H1 (cell line): Measurements from ENCODE around the gene ZC3HAV1. TPM values are rescaled to one million over a fixed set of nuclear protein-coding genes. Genes with fewer than 3 reads are reported as not detected.

Source experiments
- CTCF ChIA-PET: fragments of 300-600 bp; sonication (Branson Sonifier 250); formaldehyde crosslinking; loops from one replicate; lab custom pipeline; 2021; ENCODE audit not compliant: partially characterized antibody; lab: Charles Lee
- POLR2A ChIA-PET: fragments of 300-600 bp; sonication (Branson Sonifier 250); formaldehyde crosslinking; loops from one replicate; lab custom pipeline; 2021; ENCODE audit warnings: inconsistent platforms; ENCODE audit not compliant: partially characterized antibody; lab: Charles Lee
- DNase-seq, 2 experiments: peaks; one replicate each; pipeline versions ENCODE4 v3.0.0 to v3.0.0-alpha.2; 2010 to 2022; ENCODE audit warnings: low spot score in 2 of 2, low read depth in 1 of 2, mixed read lengths in 1 of 2
- FAIRE-seq: peaks from 2 replicates; lab custom pipeline; 2011; peaks lifted over from hg19 to GRCh38; lab: Jason Lieb, UNC
- H2AFZ ChIP-seq: 2 replicates; pipeline ENCODE4 v1.8.1; 2012; ENCODE audit warnings: low read length, inconsistent platforms
- H2AK5ac ChIP-seq: 2 replicates; pipeline ENCODE4 v1.6.1; 2013; ENCODE audit warnings: low read depth, low read length
- H2BK120ac ChIP-seq: replicated peaks from 2 replicates; pipeline ENCODE3; 2013; ENCODE audit warnings: low read depth, low read length, inconsistent platforms
- H2BK12ac ChIP-seq: 2 replicates; pipeline ENCODE4 v1.6.1; 2013; ENCODE audit warnings: low read depth, low read length
- H2BK15ac ChIP-seq: 2 replicates; pipeline ENCODE4 v1.6.1; 2013; ENCODE audit warnings: low read length
- H2BK20ac ChIP-seq: 2 replicates; pipeline ENCODE4 v1.6.1; 2013; ENCODE audit warnings: low read length
- H2BK5ac ChIP-seq: 2 replicates; pipeline ENCODE4 v1.6.1; 2013; ENCODE audit warnings: low read depth, low read length
- H3K14ac ChIP-seq: 2 replicates; pipeline ENCODE4 v1.6.1; 2013; ENCODE audit warnings: inconsistent platforms; ENCODE audit not compliant: insufficient read length
- H3K18ac ChIP-seq: 2 replicates; pipeline ENCODE4 v1.6.1; 2013; ENCODE audit warnings: low read length; ENCODE audit errors: extremely low read depth
- H3K23ac ChIP-seq: 2 replicates; pipeline ENCODE4 v1.6.1; 2013; ENCODE audit warnings: inconsistent platforms; ENCODE audit not compliant: insufficient read length
- H3K23me2 ChIP-seq: 2 replicates; pipeline ENCODE4 v1.6.1; 2013; ENCODE audit warnings: low read depth, low read length
- H3K27ac ChIP-seq: 2 replicates; pipeline ENCODE4 v1.6.1; 2011; ENCODE audit warnings: low read depth, low read length, inconsistent platforms
- H3K27me3 ChIP-seq, 4 experiments: replicated peaks in 1 of 4; 1 replicate in 1 of 4; 2 replicates in 3 of 4; pipeline versions ENCODE4 v1.6.1 to v1.8.1; 2011 to 2013; ENCODE audit warnings: low read length in 3 of 4, mild to moderate bottlenecking in 3 of 4, inconsistent platforms in 2 of 4, mixed read lengths in 2 of 4, moderate library complexity in 1 of 4; ENCODE audit not compliant: control insufficient read depth in 3 of 4, insufficient read depth in 3 of 4; ENCODE audit errors: extremely low read depth in 1 of 4
- H3K36me3 ChIP-seq, 4 experiments: 2 replicates each; pipeline versions ENCODE4 v1.6.1 to v1.8.1; 2011 to 2013; ENCODE audit warnings: mild to moderate bottlenecking in 4 of 4, low read length in 3 of 4, moderate library complexity in 2 of 4, control low read depth in 1 of 4, inconsistent platforms in 1 of 4; ENCODE audit not compliant: insufficient read depth in 4 of 4, control insufficient read depth in 2 of 4
- H3K4ac ChIP-seq: replicated peaks from 2 replicates; pipeline ENCODE3; 2013; ENCODE audit warnings: low read length, low read depth, mixed read lengths, inconsistent platforms; ENCODE audit not compliant: insufficient read length
- H3K4me1 ChIP-seq, 4 experiments: replicated peaks in 1 of 4; 1 replicate in 1 of 4; 2 replicates in 3 of 4; pipeline versions ENCODE4 v1.6.1 to v1.8.1; 2011 to 2013; ENCODE audit warnings: low read length in 3 of 4, inconsistent platforms in 2 of 4, mixed read lengths in 1 of 4; ENCODE audit not compliant: insufficient read depth in 4 of 4, control insufficient read depth in 3 of 4
- H3K4me2 ChIP-seq, 2 experiments: 2 replicates each; pipeline versions ENCODE4 v1.6.1 to v1.8.1; 2011 to 2013; ENCODE audit warnings: low read depth in 2 of 2, low read length in 2 of 2, control low read depth in 1 of 2, inconsistent platforms in 1 of 2, mild to moderate bottlenecking in 1 of 2; ENCODE audit not compliant: insufficient read depth in 1 of 2
- H3K4me3 ChIP-seq, 4 experiments: fragments of 200-600, 300-600 bp in 1 of 4; sonication (generic), shearing (Covaris generic), sonication (Bioruptor Twin) in 1 of 4; 2 replicates each; pipeline versions ENCODE4 v1.5.1 to v1.8.1; 2011 to 2016; ENCODE audit warnings: low read length in 4 of 4, low read depth in 3 of 4, control low read depth in 2 of 4, inconsistent platforms in 2 of 4, mild to moderate bottlenecking in 2 of 4, mixed read lengths in 1 of 4, moderate library complexity in 1 of 4; ENCODE audit not compliant: insufficient read depth in 2 of 4; ENCODE audit errors: extremely low read depth in 1 of 4
- H3K56ac ChIP-seq: replicated peaks from 2 replicates; pipeline ENCODE3; 2013; ENCODE audit warnings: low read depth, mild to moderate bottlenecking, mixed read lengths, low read length, inconsistent platforms; ENCODE audit not compliant: insufficient read length
- H3K79me1 ChIP-seq: 2 replicates; pipeline ENCODE4 v1.6.1; 2013; ENCODE audit warnings: low read depth, low read length, control low read depth
- H3K79me2 ChIP-seq, 2 experiments: 2 replicates each; pipeline versions ENCODE4 v1.6.1 to v1.8.1; 2012 to 2013; ENCODE audit warnings: low read length in 2 of 2, mild to moderate bottlenecking in 2 of 2, inconsistent platforms in 1 of 2; ENCODE audit not compliant: insufficient read depth in 2 of 2, control insufficient read depth in 1 of 2
- H3K9ac ChIP-seq, 4 experiments: replicated peaks in 1 of 4; 1 replicate in 1 of 4; 2 replicates in 3 of 4; pipeline versions ENCODE4 v1.6.1 to v1.8.1; 2011 to 2013; ENCODE audit warnings: low read depth in 3 of 4, low read length in 3 of 4, control low read depth in 2 of 4, mild to moderate bottlenecking in 2 of 4, moderate library complexity in 2 of 4, inconsistent platforms in 1 of 4; ENCODE audit errors: extremely low read depth in 1 of 4
- H3K9me3 ChIP-seq, 2 experiments: 2 replicates each; pipeline versions ENCODE4 v1.6.1 to v1.8.1; 2012 to 2013; ENCODE audit warnings: mild to moderate bottlenecking in 2 of 2, moderate library complexity in 2 of 2, control low read depth in 1 of 2, inconsistent platforms in 1 of 2, low read depth in 1 of 2, low read length in 1 of 2, mixed read lengths in 1 of 2; ENCODE audit not compliant: insufficient read depth in 2 of 2
- H4K20me1 ChIP-seq, 2 experiments: replicated peaks in 1 of 2; 2 replicates each; pipeline versions ENCODE3 to v1.8.1; 2011 to 2013; ENCODE audit warnings: inconsistent platforms in 2 of 2, low read length in 2 of 2, mild to moderate bottlenecking in 1 of 2; ENCODE audit not compliant: insufficient read depth in 2 of 2, control insufficient read depth in 1 of 2
- H4K5ac ChIP-seq: 2 replicates; pipeline ENCODE4 v1.6.1; 2013; ENCODE audit warnings: low read length, low read depth, mixed read lengths, inconsistent platforms; ENCODE audit not compliant: insufficient read length
- H4K8ac ChIP-seq: 2 replicates; pipeline ENCODE4 v1.8.0; 2013; ENCODE audit warnings: mild to moderate bottlenecking, moderate library complexity, low read length, inconsistent platforms; ENCODE audit not compliant: insufficient read depth; ENCODE audit errors: extremely low read depth
- H4K91ac ChIP-seq: replicated peaks from 2 replicates; pipeline ENCODE3; 2013; ENCODE audit warnings: low read length, mixed read lengths, inconsistent platforms; ENCODE audit not compliant: insufficient read length
- CBX5 ChIP-seq: fragments of 300-800, 300-1000 bp; sonication (generic); IDR thresholded peaks from 2 replicates; pipeline ENCODE4 v1.7.1; 2016; ENCODE audit warnings: antibody characterized with exemption, low read length, low read depth
- CBX8 ChIP-seq: fragments of 300-800, 300-1000 bp; sonication (generic); IDR thresholded peaks from 2 replicates; pipeline ENCODE4 v1.7.1; 2016; ENCODE audit warnings: low read depth, low read length, borderline replicate concordance
- CHD2 ChIP-seq: IDR thresholded peaks from 2 replicates; pipeline ENCODE4 v1.6.1; 2012; ENCODE audit warnings: low read length, improper control_type of control experiment
- EGR1 ChIP-seq: IDR thresholded peaks from 2 replicates; pipeline ENCODE4 v1.6.1; 2011; ENCODE audit warnings: low read depth, low read length, borderline replicate concordance
- EP300 ChIP-seq, 2 experiments: IDR thresholded peaks; 1 replicate in 1 of 2; 2 replicates in 1 of 2; pipeline ENCODE4 v1.6.1; 2011 to 2012; ENCODE audit warnings: low read depth in 2 of 2, low read length in 2 of 2, mild to moderate bottlenecking in 2 of 2, borderline replicate concordance in 1 of 2, inconsistent platforms in 1 of 2, moderate library complexity in 1 of 2
- GABPA ChIP-seq: IDR thresholded peaks from 2 replicates; pipeline ENCODE4 v1.6.1; 2011; ENCODE audit warnings: mild to moderate bottlenecking, low read length, moderate library complexity, borderline replicate concordance; ENCODE audit not compliant: insufficient read depth
- JUN ChIP-seq: IDR thresholded peaks from 2 replicates; pipeline ENCODE4 v1.6.1; 2011; ENCODE audit warnings: low read depth, mild to moderate bottlenecking, improper control_type of control experiment, low read length
- JUND ChIP-seq: IDR thresholded peaks from 2 replicates; pipeline ENCODE4 v1.6.1; 2011; ENCODE audit warnings: mild to moderate bottlenecking, improper control_type of control experiment, low read length
- KDM1A ChIP-seq: fragments of 200-600, 300-600 bp; sonication (generic); IDR thresholded peaks from 2 replicates; pipeline ENCODE4 v1.7.1; 2016; ENCODE audit warnings: mild to moderate bottlenecking, low read length, borderline replicate concordance
- RNF2 ChIP-seq: fragments of 200-900, 300-1000 bp; sonication (generic); IDR thresholded peaks from 2 replicates; pipeline ENCODE4 v1.7.1; 2016; ENCODE audit warnings: borderline replicate concordance, low read depth, mild to moderate bottlenecking, antibody characterized with exemption, low read length; ENCODE audit not compliant: poor library complexity, severe bottlenecking; ENCODE audit errors: missing control alignments
- TAF7 ChIP-seq: optimal IDR thresholded peaks from 2 replicates; pipeline ENCODE3; 2011; ENCODE audit warnings: low read depth, mild to moderate bottlenecking, inconsistent platforms, low read length, moderate library complexity, borderline replicate concordance
- WGBS, 2 experiments: shearing (Covaris generic) in 1 of 2; methylation state at CpG; one replicate each; pipeline versions ENCODE4 v1.1.6 to v1.1.7; 2013 to 2015; ENCODE audit warnings: low lambda C conversion rate in 2 of 2, mixed read lengths in 2 of 2, inconsistent platforms in 1 of 2, low coverage in 1 of 2, missing lambda C conversion rate in 1 of 2; ENCODE audit not compliant: insufficient replicate concordance in 2 of 2, insufficient coverage in 1 of 2, insufficient read length in 1 of 2; ENCODE audit errors: extremely low coverage in 1 of 2, missing lambda C conversion rate in 1 of 2; 5-methylcytosine and 5-hydroxymethylcytosine counted together
- polyA plus RNA-seq, 7 experiments: library from polyadenylated mRNA; depleted of rRNA in 3 of 7; stranded (reverse) in 5 of 7; unstranded in 2 of 7; fragments of >200 nt in 5 of 7; fragments of 200-250 nt in 2 of 7; gene quantifications; 1 replicate in 5 of 7; 2 replicates in 1 of 7; 4 replicates in 1 of 7; pipeline versions ENCODE4 v1.2.1 to v1.2.3, GENCODE V29; 2011 to 2013; ENCODE audit warnings: missing spikeins in 2 of 7, mixed read lengths in 2 of 7
- total RNA-seq: library from RNA; stranded (reverse); fragmentation: NEBNext Ultra II Directional; extraction: Animal tissue kit (Norgen Biotek cat#: 25700); gene quantifications from 2 replicates; pipeline ENCODE4 v1.2.1, GENCODE V29; 2021
- TF ChIP-seq, protein P1 (sequence below): IDR thresholded peaks from 2 replicates; pipeline ENCODE4 v1.6.1; 2011; ENCODE audit warnings: low read depth, mild to moderate bottlenecking, low read length; ENCODE audit not compliant: insufficient read depth

ZC3HAV1 gene
- total and polyA plus RNA-seq, 2 of the 8 experiments (the other 6 are each of a cell fraction or from before 2014, with no cell fraction given): 22.5 to 43.4 TPM

DNA sequence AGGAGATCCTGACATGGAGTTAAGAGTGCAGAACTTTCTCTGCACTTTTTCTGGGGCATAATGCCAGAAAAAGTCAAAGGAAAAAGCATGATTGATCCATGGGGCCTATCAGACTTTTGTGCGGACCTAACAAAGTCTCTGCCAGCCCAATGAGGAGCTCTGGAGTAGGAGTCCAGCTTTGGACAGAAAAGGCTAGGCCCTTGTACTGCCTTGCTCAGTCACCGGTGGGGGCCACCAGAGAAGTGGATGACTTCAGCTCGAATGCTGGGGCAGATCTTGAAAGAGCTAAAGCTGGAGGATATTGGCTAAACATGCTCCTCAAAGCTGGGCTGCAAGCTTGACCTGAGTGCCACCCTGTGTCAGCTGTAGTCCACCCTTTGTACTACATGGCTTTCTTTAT lies 2.8 kb upstream of the ZC3HAV1 start:
- ChIA-PET POLR2A (interaction anchor here (0.8 to 1.4 kb wide), 3 partner anchors 8 to 119 kb away, joined by 3 to 6 read pairs (median 3); partner anchors contain the start of gene UBN2), CTCF (interaction anchor here (1.4 kb wide), 1 partner anchor 17 kb away, joined by 3 read pairs; no protein-coding TSS in a partner anchor)
- FAIRE-seq (no peak), DNase-seq (no peak)
- no peak overlapping the region for H3K27ac ChIP-seq
- no peak overlapping the region for H2AFZ ChIP-seq
- peaks cover 4% of the 10 kb centered on the region; the same call in 1 of the 2 replicates for H3K79me1 ChIP-seq
- no peak overlapping the region for H2BK15ac ChIP-seq
- H4K91ac ChIP-seq: no peak overlapping the region
- no peaks in the 10 kb centered on the region for H3K36me3 ChIP-seq
- H3K18ac ChIP-seq: no peak overlapping the region
- TF ChIP-seq GABPA (no peak), EGR1 (no peak), EP300 (IDR thresholded peaks at IDR 0.05; ENCODE audit: borderline replicate concordance in 1 of 2, low read depth in 2 of 2, low read length in 2 of 2) (no peak), TAF7 (no peak), JUND (no peak), KDM1A (no peak), JUN (no peak), RNF2 (no peak), CBX5 (no peak), CBX8 (no peak), CHD2 (no peak)
- TF ChIP-seq, protein P1, sequence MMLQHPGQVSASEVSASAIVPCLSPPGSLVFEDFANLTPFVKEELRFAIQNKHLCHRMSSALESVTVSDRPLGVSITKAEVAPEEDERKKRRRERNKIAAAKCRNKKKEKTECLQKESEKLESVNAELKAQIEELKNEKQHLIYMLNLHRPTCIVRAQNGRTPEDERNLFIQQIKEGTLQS: no peak
- no peak overlapping the region for H2AK5ac ChIP-seq
- H3K79me2 ChIP-seq: peaks cover 0 to 7% of the 10 kb centered on the region in 2 experiments; a peak in 2 of 4 replicates
- no peak overlapping the region for H3K4ac ChIP-seq
- no peak overlapping the region for H3K4me3 ChIP-seq
- no peak overlapping the region for H2BK20ac ChIP-seq
- no peak overlapping the region for H4K8ac ChIP-seq
- H3K27me3 ChIP-seq: peaks cover 0 to 7% (median 5%) of the 10 kb centered on the region in 4 experiments; a peak in 5 of 7 replicates
- H3K4me1 ChIP-seq: peaks cover 0 to 9% (median 5%) of the 10 kb centered on the region in 4 experiments; a peak in 3 of 7 replicates
- H2BK12ac ChIP-seq: no peak overlapping the region
- H3K9ac ChIP-seq: no peak overlapping the region
- no peaks in the 10 kb centered on the region for H3K9me3 ChIP-seq
- peaks cover 12% of the 10 kb centered on the region for H3K23me2 ChIP-seq
- H4K20me1 ChIP-seq: no peaks in the 10 kb centered on the region
- 92% methylated on average over 3 of the region's 3 CpGs; no CpG with 5 or more reads in 1 of the 2 experiments for WGBS, 2 experiments
- H3K14ac ChIP-seq: no peak overlapping the region
- H3K4me2 ChIP-seq: no peak overlapping the region
- H2BK5ac ChIP-seq: no peak overlapping the region
- H4K5ac ChIP-seq: no peak overlapping the region
- H3K56ac ChIP-seq: no peak overlapping the region
- H3K23ac ChIP-seq: no peak overlapping the region
- no peak overlapping the region for H2BK120ac ChIP-seq
